DOHH2 (cell line): Measurements from ENCODE around the gene ASPDH.

Experiments
- H3F3A ChIP-seq: fragments of 200-600 bp; sonication (generic), shearing (Covaris generic); 2 replicates; pipeline ENCODE4 v1.6.0; 2016; ENCODE audit warnings: antibody characterized with exemption, mild to moderate bottlenecking; ENCODE audit not compliant: control insufficient read depth, insufficient read depth
- H3K27ac ChIP-seq: fragments of 200-600 bp; sonication (generic); 2 replicates; pipeline ENCODE4 v1.5.1; 2014; ENCODE audit warnings: low read depth, mild to moderate bottlenecking, low read length, moderate library complexity
- H3K27me3 ChIP-seq: fragments of 200-600 bp; sonication (generic); 2 replicates; pipeline ENCODE4 v1.6.1; 2014; ENCODE audit warnings: mild to moderate bottlenecking, low read length, mixed read lengths; ENCODE audit not compliant: control insufficient read depth
- H3K36me3 ChIP-seq: fragments of 200-600 bp; sonication (generic); 2 replicates; pipeline ENCODE4 v1.6.1; 2014; ENCODE audit warnings: mild to moderate bottlenecking, low read length, moderate library complexity, mixed read lengths; ENCODE audit not compliant: control insufficient read depth
- H3K4me1 ChIP-seq: fragments of 200-600 bp; sonication (generic); 2 replicates; pipeline ENCODE4 v1.6.1; 2014; ENCODE audit warnings: mild to moderate bottlenecking, low read length, mixed read lengths; ENCODE audit not compliant: control insufficient read depth
- H3K4me2 ChIP-seq: fragments of 200-600 bp; sonication (generic); 2 replicates; pipeline ENCODE4 v1.6.0; 2014; ENCODE audit warnings: mild to moderate bottlenecking, low read length, moderate library complexity
- H3K4me3 ChIP-seq: fragments of 200-600 bp; sonication (generic); 2 replicates; pipeline ENCODE4 v1.5.1; 2014; ENCODE audit warnings: mild to moderate bottlenecking, low read length, mixed read lengths
- H3K79me2 ChIP-seq: fragments of 200-600 bp; sonication (generic); 2 replicates; pipeline ENCODE4 v1.6.1; 2014; ENCODE audit warnings: mild to moderate bottlenecking, low read length, mixed read lengths; ENCODE audit not compliant: control insufficient read depth
- H3K9me2 ChIP-seq: fragments of 200-600 bp; sonication (generic); replicated peaks from 2 replicates; pipeline ENCODE4 v1.6.1; 2014; ENCODE audit warnings: mild to moderate bottlenecking, low read length, mixed read lengths; ENCODE audit not compliant: control insufficient read depth
- H3K9me3 ChIP-seq: fragments of 200-600 bp; sonication (generic); 2 replicates; pipeline ENCODE4 v1.6.1; 2014; ENCODE audit warnings: antibody characterized with exemption, low read length, mixed read lengths; ENCODE audit not compliant: control insufficient read depth, insufficient read depth
- H4K20me1 ChIP-seq: fragments of 200-600 bp; sonication (generic); 2 replicates; pipeline ENCODE4 v1.6.0; 2014; ENCODE audit warnings: low read depth, mild to moderate bottlenecking, antibody characterized with exemption, low read length, moderate library complexity; ENCODE audit not compliant: control insufficient read depth, insufficient read depth
- CTCF ChIP-seq: fragments of 200-600 bp; sonication (generic); IDR thresholded peaks from one replicate; pipeline ENCODE4 v1.5.1; 2014; ENCODE audit warnings: antibody characterized with exemption, mild to moderate bottlenecking, low read depth, low read length; ENCODE audit not compliant: poor library complexity, severe bottlenecking
- EZH2phosphoT487 ChIP-seq: fragments of 200-600 bp; sonication (generic); IDR thresholded peaks from 2 replicates; pipeline ENCODE4 v1.6.1; 2017; ENCODE audit warnings: borderline replicate concordance, mild to moderate bottlenecking, antibody characterized with exemption, low read length, moderate library complexity, mixed read lengths

ASPDH gene

DNA sequence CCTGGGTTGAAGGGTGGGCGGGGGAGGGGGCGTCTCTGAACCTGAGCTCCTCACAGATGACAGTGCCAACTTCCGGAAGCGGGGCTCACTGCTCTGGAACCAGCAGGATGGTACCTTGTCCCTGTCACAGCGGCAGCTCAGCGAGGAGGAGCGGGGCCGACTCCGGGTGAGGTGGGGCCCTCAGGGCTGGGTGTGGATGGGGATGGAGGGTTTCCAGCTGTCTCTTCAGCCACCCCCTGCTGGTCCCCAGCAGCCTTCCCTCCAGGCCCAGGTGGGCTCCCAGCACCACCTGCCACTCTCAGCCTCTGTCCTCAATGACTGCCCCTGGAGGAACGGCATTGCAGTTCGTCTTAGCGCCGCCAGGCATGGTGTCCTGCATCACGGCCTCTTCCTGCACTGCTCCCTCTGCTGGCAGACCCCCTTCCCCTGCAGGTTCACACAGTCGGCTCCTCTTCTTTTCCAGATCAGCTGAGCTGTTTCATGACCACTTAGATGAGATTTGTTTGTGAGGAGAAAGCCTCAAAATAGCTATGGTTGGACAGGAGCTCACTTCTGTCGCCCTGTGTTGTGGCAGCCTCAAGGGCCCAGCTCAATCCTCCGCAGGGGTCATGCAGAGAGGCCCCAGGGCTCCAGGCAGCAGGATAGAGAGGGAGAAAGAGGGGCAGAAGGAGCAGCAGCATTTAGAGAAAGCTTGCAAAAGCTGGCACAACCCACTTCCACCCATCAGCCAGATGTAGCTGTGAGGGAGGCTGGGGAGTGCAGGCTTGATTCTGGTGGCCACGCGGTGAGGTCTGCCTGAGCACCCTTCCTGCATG, 34.6 kb downstream of the ASPDH start:
- Histone ChIP-seq H3K4me3 (no peak overlapping the region), H3K9me2 (no peaks in the 10 kb centered on the region), H4K20me1 (peaks cover 11% of the 10 kb centered on the region), H3K27ac (no peak overlapping the region), H3F3A (no peaks in the 10 kb centered on the region), H3K4me1 (peaks cover 10% of the 10 kb centered on the region), H3K36me3 (peaks cover 59% of the 10 kb centered on the region), H3K27me3 (no peaks in the 10 kb centered on the region), H3K9me3 (peaks cover 5% of the 10 kb centered on the region; the same call in 1 of the 2 replicates), H3K4me2 (no peak overlapping the region), H3K79me2 (peaks cover 40% of the 10 kb centered on the region)
- TF ChIP-seq EZH2phosphoT487: no peak
- TF ChIP-seq CTCF: peak; percentile 78

DNA sequence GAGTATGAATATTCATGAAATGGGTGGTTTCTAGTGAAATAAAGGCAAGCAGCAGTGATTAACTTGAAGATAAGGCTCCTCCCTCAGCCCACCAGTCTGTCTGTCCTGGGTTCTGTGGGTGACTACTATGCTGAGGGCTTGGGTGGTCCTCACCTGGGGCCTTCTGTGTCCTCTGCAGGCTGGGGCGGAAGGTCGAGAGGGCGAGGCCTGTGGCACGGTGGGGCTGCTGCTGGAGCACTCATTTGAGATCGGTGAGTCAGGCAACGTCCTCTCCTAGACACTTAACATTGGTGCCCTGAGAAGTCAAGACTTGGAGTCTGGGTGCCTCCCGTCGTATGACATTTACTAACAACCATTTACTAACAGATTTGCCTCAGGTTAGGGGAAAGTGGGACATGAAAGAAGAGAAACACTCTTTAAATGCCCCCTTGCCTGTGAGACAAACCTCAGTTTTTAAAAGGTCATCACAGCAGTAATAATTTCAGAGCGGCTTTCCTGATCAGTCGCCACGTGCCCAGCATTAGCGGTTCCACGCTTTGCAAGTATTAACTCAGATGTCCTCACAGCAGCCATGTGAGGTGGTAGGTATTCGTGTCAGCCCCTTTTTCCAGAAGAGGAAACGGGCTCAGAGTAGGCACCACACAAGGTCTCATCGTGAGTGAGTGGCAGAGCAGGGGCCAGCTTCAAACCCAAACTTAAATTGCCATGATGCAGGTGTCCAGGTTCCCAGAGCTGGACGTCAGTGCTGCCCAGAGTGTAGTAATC, 35.8 kb downstream of the ASPDH start:
- TF ChIP-seq CTCF (no peak), EZH2phosphoT487 (no peak)
- Histone ChIP-seq H3K36me3 (peaks cover 52% of the 10 kb centered on the region), H3K9me2 (no peaks in the 10 kb centered on the region), H3K27ac (no peak overlapping the region), H3K4me3 (peak overlapping the region; percentile 98), H4K20me1 (peaks cover 11% of the 10 kb centered on the region), H3K27me3 (peaks cover 6% of the 10 kb centered on the region; the same call in 1 of the 2 replicates), H3F3A (no peaks in the 10 kb centered on the region), H3K4me1 (peaks cover 10% of the 10 kb centered on the region), H3K79me2 (peaks cover 40% of the 10 kb centered on the region), H3K4me2 (peak overlapping the region; percentile 88), H3K9me3 (peaks cover 5% of the 10 kb centered on the region; the same call in 1 of the 2 replicates)

GRCh38 chr19:50476907-50477238, 36.8 kb downstream of the ASPDH start:
- H3K36me3 ChIP-seq: peaks cover 46% of the 10 kb centered on the region
- TF ChIP-seq CTCF: no peak
- TF ChIP-seq EZH2phosphoT487: no peak
- peaks cover 11% of the 10 kb centered on the region for H4K20me1 ChIP-seq
- H3K9me3 ChIP-seq: peaks cover 5% of the 10 kb centered on the region; the same call in 1 of the 2 replicates
- peaks cover 10% of the 10 kb centered on the region for H3K4me1 ChIP-seq
- H3K9me2 ChIP-seq: no peaks in the 10 kb centered on the region
- H3K4me3 ChIP-seq: peak overlapping the region; percentile 98
- H3K4me2 ChIP-seq: peak overlapping the region; percentile 88
- H3K27me3 ChIP-seq: peaks cover 6% of the 10 kb centered on the region; the same call in 1 of the 2 replicates
- H3K27ac ChIP-seq: peak overlapping the region; percentile 80
- peaks cover 40% of the 10 kb centered on the region for H3K79me2 ChIP-seq
- peaks cover 2% of the 10 kb centered on the region; the same call in 1 of the 2 replicates for H3F3A ChIP-seq
